OCI-LY7 (cell line): ENCODE results near the gene UBE2L3. TPM values are rescaled to one million over a fixed set of nuclear protein-coding genes. Genes with fewer than 3 reads are reported as not detected.

Source experiments
- BruUV-seq: library from RNA; stranded (reverse); fragments of 400-500 nt; replicated peaks from 2 replicates; lab custom pipeline; 2021; lab: Mats Ljungman, UMichigan
- CTCF ChIA-PET: fragments of 300-600 bp; sonication (Branson Sonifier 250); formaldehyde crosslinking; loops from one replicate; lab custom pipeline; 2022; ENCODE audit warnings: antibody characterized with exemption; ENCODE audit not compliant: unreplicated experiment; lab: Charles Lee
- POLR2A ChIA-PET: fragments of 300-600 bp; sonication (Branson Sonifier 250); formaldehyde crosslinking; loops from one replicate; lab custom pipeline; 2022; ENCODE audit warnings: antibody characterized with exemption; lab: Charles Lee
- DNase-seq: peaks from one replicate; pipeline ENCODE4 v3.0.0-alpha.2; 2015; ENCODE audit warnings: low spot score
- H2AFZ ChIP-seq: fragments of 200-600 bp; sonication (generic), shearing (Covaris generic); 2 replicates; pipeline ENCODE4 v1.6.1; 2014; ENCODE audit warnings: mild to moderate bottlenecking, antibody characterized with exemption, low read length, moderate library complexity
- H3K27ac ChIP-seq: fragments of 200-600 bp; sonication (generic); 2 replicates; pipeline ENCODE4 v1.5.1; 2014; ENCODE audit warnings: mixed run types, low read depth, mild to moderate bottlenecking, moderate library complexity, low read length, inconsistent platforms; ENCODE audit not compliant: poor library complexity, severe bottlenecking
- H3K36me3 ChIP-seq: fragments of 200-600 bp; sonication (generic); 2 replicates; pipeline ENCODE4 v1.6.1; 2014; ENCODE audit warnings: mild to moderate bottlenecking, antibody characterized with exemption, low read length, moderate library complexity, mixed read lengths; ENCODE audit not compliant: insufficient read depth
- H3K4me1 ChIP-seq: fragments of 200-600 bp; sonication (generic); 2 replicates; pipeline ENCODE4 v1.5.1; 2014; ENCODE audit warnings: mild to moderate bottlenecking, low read length; ENCODE audit not compliant: insufficient read depth, poor library complexity, severe bottlenecking
- H3K4me2 ChIP-seq: fragments of 200-600 bp; sonication (generic); 2 replicates; pipeline ENCODE4 v1.6.1; 2014; ENCODE audit warnings: mild to moderate bottlenecking, low read length
- H3K4me3 ChIP-seq: fragments of 200-600 bp; sonication (generic); 2 replicates; pipeline ENCODE4 v1.5.1; 2014; ENCODE audit warnings: mild to moderate bottlenecking, low read depth, low read length; ENCODE audit not compliant: poor library complexity, severe bottlenecking
- H3K79me2 ChIP-seq: fragments of 200-600 bp; sonication (generic); 2 replicates; pipeline ENCODE4 v1.6.1; 2016; ENCODE audit warnings: low read depth, mild to moderate bottlenecking, low read length, moderate library complexity, mixed read lengths; ENCODE audit not compliant: insufficient read depth
- H3K9me2 ChIP-seq: fragments of 200-600 bp; sonication (generic); 2 replicates; pipeline ENCODE4 v1.6.1; 2016; ENCODE audit warnings: mild to moderate bottlenecking, low read length, mixed read lengths; ENCODE audit not compliant: insufficient read depth
- H3K9me3 ChIP-seq: fragments of 200-600 bp; sonication (generic); 2 replicates; pipeline ENCODE4 v1.6.1; 2014; ENCODE audit warnings: mild to moderate bottlenecking, mixed run types, low read length, mixed read lengths
- H4K20me1 ChIP-seq: fragments of 200-600 bp; sonication (generic); 2 replicates; pipeline ENCODE4 v1.6.1; 2014; ENCODE audit warnings: mild to moderate bottlenecking, antibody characterized with exemption, low read length, moderate library complexity, mixed read lengths; ENCODE audit not compliant: insufficient read depth
- CTCF ChIP-seq: fragments of 200-600 bp; sonication (generic); conservative IDR thresholded peaks from 2 replicates; pipeline ENCODE4 v1.5.1; 2014; ENCODE audit warnings: mild to moderate bottlenecking, antibody characterized with exemption, low read length, moderate library complexity, mixed read lengths
- EZH2phosphoT487 ChIP-seq: fragments of 200-600 bp; sonication (generic); IDR thresholded peaks from 2 replicates; pipeline ENCODE4 v1.6.1; 2018; ENCODE audit warnings: low read depth, borderline replicate concordance, mild to moderate bottlenecking, mixed run types, antibody characterized with exemption, low read length, moderate library complexity, mixed read lengths
- intact Hi-C: fragments of 100-400 bp; cut with micrococcal nuclease; formaldehyde crosslinking; loops from one replicate; pipeline ENCODE4 v1.10.0; 2022; ENCODE audit not compliant: unreplicated experiment
- total RNA-seq, 2 experiments: library from RNA; depleted of rRNA in 1 of 2; stranded (reverse); fragments of >200 nt in 1 of 2; shearing (Covaris generic) in 1 of 2; gene quantifications; 2 replicates each; pipeline ENCODE4 v1.2.3, GENCODE V29; 2014 to 2022

The UBE2L3 gene
- total RNA-seq, 2 experiments from 2014 or later, result 63.8 to 67.1 TPM

GRCh38 chr22:21661991-21662390 lies 94.5 kb downstream of the UBE2L3 start:
- Histone ChIP-seq H3K4me3 (no peak overlapping the region), H2AFZ (no peak overlapping the region), H3K9me3 (no peaks in the 10 kb centered on the region), H3K27ac (no peak overlapping the region), H3K4me2 (no peak overlapping the region), H3K79me2 (peaks cover 9% of the 10 kb centered on the region), H4K20me1 (no peaks in the 10 kb centered on the region), H3K4me1 (peaks cover 29% of the 10 kb centered on the region), H3K36me3 (no peaks in the 10 kb centered on the region), H3K9me2 (no peaks in the 10 kb centered on the region)
- ChIA-PET CTCF (no interaction called here), POLR2A (interaction anchor here (0.7 kb wide), 1 partner anchor 128 kb away, joined by 3 read pairs; no protein-coding TSS in a partner anchor)
- intact Hi-C loops, result no loop called here
- no peak for DNase-seq
- no TSS peak for BruUV-seq
- TF ChIP-seq EZH2phosphoT487 (no peak), CTCF (no peak)

DNA sequence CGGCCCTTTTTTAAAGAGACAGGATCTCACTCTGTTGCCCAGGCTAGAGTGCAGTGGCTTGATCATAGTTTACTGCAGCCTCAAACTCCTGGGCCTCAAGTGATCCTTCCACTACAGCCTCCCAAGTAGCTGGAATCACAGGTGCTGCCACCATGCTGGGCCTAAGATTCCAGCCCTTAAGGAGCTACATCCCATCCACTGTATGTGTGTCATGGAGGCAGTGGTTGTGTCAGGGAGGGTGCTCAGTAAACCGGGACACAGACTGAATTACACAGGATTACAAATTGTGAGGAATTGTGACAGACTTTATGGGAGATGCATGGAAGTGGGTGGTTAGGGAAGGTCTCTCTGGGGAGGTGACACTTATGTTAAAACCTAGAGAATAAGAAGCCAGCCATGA lies 96.2 kb downstream of the UBE2L3 start:
- BruUV-seq, result no TSS peak
- Histone ChIP-seq H3K4me3 (no peak overlapping the region), H3K9me2 (no peaks in the 10 kb centered on the region), H3K4me1 (peaks cover 29% of the 10 kb centered on the region), H2AFZ (no peak overlapping the region), H3K4me2 (no peak overlapping the region), H3K36me3 (peaks cover 6% of the 10 kb centered on the region; the same call in 1 of the 2 replicates), H3K27ac (no peak overlapping the region), H3K79me2 (peaks cover 24% of the 10 kb centered on the region), H3K9me3 (no peaks in the 10 kb centered on the region), H4K20me1 (no peaks in the 10 kb centered on the region)
- intact Hi-C loops, result no loop called here
- CTCF ChIA-PET, result no interaction called here
- POLR2A ChIA-PET, result no interaction called here
- no peak for DNase-seq
- no peak for TF ChIP-seq CTCF
- TF ChIP-seq EZH2phosphoT487, result no peak

- H3K4me3 ChIP-seq, result peak overlapping the region; percentile 93
- H3K9me2 ChIP-seq, result no peaks in the 10 kb centered on the region
- ChIA-PET POLR2A (interaction anchor here (1.1 to 1.3 kb wide), 2 partner anchors 13 to 43 kb away, joined by 3 to 5 read pairs; no protein-coding TSS in a partner anchor), CTCF (interaction anchor here (0.6 to 1.2 kb wide), 2 partner anchors 12 to 24 kb away, joined by 3 read pairs; partner anchors contain the start of gene SDF2L1)
- no TSS peak for BruUV-seq
- peak overlapping the region; percentile 72 for H3K4me2 ChIP-seq
- no peaks in the 10 kb centered on the region for H4K20me1 ChIP-seq
- peaks cover 35% of the 10 kb centered on the region for H3K79me2 ChIP-seq
- TF ChIP-seq EZH2phosphoT487 (no peak), CTCF (no peak)
- DNase-seq, result no peak
- peaks cover 12% of the 10 kb centered on the region for H3K36me3 ChIP-seq
- H3K4me1 ChIP-seq, result peaks cover 38% of the 10 kb centered on the region
- intact Hi-C loops, result loop anchor here (5.0 kb wide), 1 partner anchor 42 kb away; no protein-coding TSS in a partner anchor
- H2AFZ ChIP-seq, result peak overlapping the region; percentile 67; the same call in 1 of the 2 replicates
- no peaks in the 10 kb centered on the region for H3K9me3 ChIP-seq
- peak overlapping the region; percentile 63 for H3K27ac ChIP-seq
Observed at GRCh38 chr22:21665047-21665851, 97.7 kb downstream of the UBE2L3 start.
